Suprapubic skin (tissue), 3 donors: ENCODE results near the gene LMCD1.

Source experiments
- CTCF ChIP-seq, 2 donors: fragments of 200-600 bp in 1 of 2; fragments of 450-650 bp in 1 of 2; sonication (generic) in 1 of 2; IDR thresholded peaks; one replicate each; pipeline ENCODE4 v1.5.1; 2016 to 2019; ENCODE audit warnings: antibody characterized with exemption in 2 of 2, mild to moderate bottlenecking in 1 of 2, moderate library complexity in 1 of 2
- POLR2A ChIP-seq, 2 donors: fragments of 450-650 bp; IDR thresholded peaks; one replicate each; pipeline ENCODE4 v1.6.1; 2017; ENCODE audit warnings: antibody characterized with exemption in 2 of 2, mild to moderate bottlenecking in 2 of 2, moderate library complexity in 2 of 2

GRCh38 chr3:8578282-8578681 lies 76.7 kb downstream of the LMCD1 start:
- TF ChIP-seq CTCF (IDR thresholded peaks at IDR 0.05) (no peak), POLR2A (IDR thresholded peaks at IDR 0.05) (no peak)
